ENCODE measurements around the gene LAMTOR2. TPM values are rescaled to one million over a fixed set of nuclear protein-coding genes. Genes with fewer than 3 reads are reported as not detected.

The LAMTOR2 gene
- total RNA-seq = 42.2 and 45.9 TPM in 2 replicates

GRCh38 chr1:156054500-156055280 lies at the start of gene LAMTOR2:
TSS of gene LAMTOR2 (plus strand) at chr1:156054782. CDS start at chr1:156054890, 108 bp downstream.

GRCh38 chr1:156020293-156021092 lies 34.1 kb upstream of the LAMTOR2 start, which contains the start of gene SSR2:
TSS of gene SSR2 (minus strand) at chr1:156020951. CDS start at chr1:156020167, 784 bp downstream.

GRCh38 chr1:156053768-156054499 lies 648 bp upstream of the LAMTOR2 start, which contains the start of gene UBQLN4:
TSS of gene UBQLN4 (minus strand) at chr1:156053798. CDS start at chr1:156053701, 97 bp downstream.

GRCh38 chr1:156060937-156061636 lies 6.5 kb downstream of the LAMTOR2 start, which contains the start of gene RAB25:
TSS of gene RAB25 (plus strand) at chr1:156061160. CDS start at chr1:156061401, 241 bp downstream.

GRCh38 chr1:156082309-156083091 lies 27.9 kb downstream of the LAMTOR2 start, which contains the start of gene MEX3A:
TSS of gene MEX3A (minus strand) at chr1:156082465. CDS start at chr1:156081998, 467 bp downstream.

Other genes starting within 250 kb of the LAMTOR2 start
- 48.1 and 50.3 TPM in 2 replicates for gene GON4L, start 197.6 kb upstream of the LAMTOR2 start, total RNA-seq
- gene SYT11, start 195.2 kb upstream of the LAMTOR2 start, total RNA-seq = 36.2 and 39.1 TPM in 2 replicates
- gene RIT1, start 143.4 kb upstream of the LAMTOR2 start, total RNA-seq = 30.0 and 35.0 TPM in 2 replicates
- gene KHDC4, start 120.4 kb upstream of the LAMTOR2 start, total RNA-seq = 49.7 and 55.1 TPM in 2 replicates
- gene RXFP4, start 113.1 kb upstream of the LAMTOR2 start, total RNA-seq = not detected in 2 replicates
- gene ARHGEF2, start 76.2 kb upstream of the LAMTOR2 start, total RNA-seq = 127 TPM in 2 replicates
- 552 and 669 TPM in 2 replicates for gene SSR2, start 33.8 kb upstream of the LAMTOR2 start, total RNA-seq
- 28.6 and 32.5 TPM in 2 replicates for gene UBQLN4, start 984 bp upstream of the LAMTOR2 start, total RNA-seq
- gene RAB25, start 6.4 kb downstream of the LAMTOR2 start, total RNA-seq = not detected in 2 replicates
- gene MEX3A, start 27.7 kb downstream of the LAMTOR2 start, total RNA-seq = 7.8 and 8.3 TPM in 2 replicates
- 677 and 814 TPM in 2 replicates for gene LMNA, start 59.9 kb downstream of the LAMTOR2 start, total RNA-seq
- 0.80 and 1.0 TPM in 2 replicates for gene SEMA4A, start 98.8 kb downstream of the LAMTOR2 start, total RNA-seq
- gene SLC25A44, start 139.3 kb downstream of the LAMTOR2 start, total RNA-seq = 17.6 and 20.6 TPM in 2 replicates
- gene PMF1, start 158.2 kb downstream of the LAMTOR2 start, total RNA-seq = 43.5 and 54.7 TPM in 2 replicates
- gene BGLAP, start 187.4 kb downstream of the LAMTOR2 start, total RNA-seq = 0.27 TPM in 1 of 2 replicates, not detected in the other
- gene PAQR6, start 193.3 kb downstream of the LAMTOR2 start, total RNA-seq = 0.27 and 0.36 TPM in 2 replicates
- gene SMG5, start 228.0 kb downstream of the LAMTOR2 start, total RNA-seq = 59.6 and 66.0 TPM in 2 replicates
- gene TMEM79, start 229.5 kb downstream of the LAMTOR2 start, total RNA-seq = 0.93 and 1.1 TPM in 2 replicates
- 41.1 and 41.2 TPM in 2 replicates for gene GLMP, start 240.9 kb downstream of the LAMTOR2 start, total RNA-seq
- gene VHLL, start 244.5 kb downstream of the LAMTOR2 start, total RNA-seq = not detected in 2 replicates

Data from thoracic aorta endothelial cell (primary cell).